HG03575 (cell line): ENCODE data around the gene CIC.

Experiments used
- ATAC-seq: cut with Tn5 transposase; IDR thresholded peaks from one replicate; pipeline ENCODE4 v1.9.1; 2021; ENCODE audit not compliant: unreplicated experiment, insufficient number of reproducible peaks, low FRiP score; ENCODE audit errors: extremely low read depth

The CIC gene

GRCh38 chr19:42295342-42295741 is 26.3 kb downstream of the CIC start:
- ATAC-seq: no peak

- no peak for ATAC-seq
Measured at GRCh38 chr19:42295831-42296525, 26.9 kb downstream of the CIC start.

- ATAC-seq: no peak
Measured at GRCh38 chr19:42297039-42297438, 28.0 kb downstream of the CIC start.

GRCh38 chr19:42301646-42302203 is 32.7 kb downstream of the CIC start, which contains the start of gene PRR19:
Gene PRR19, plus strand, starts transcription at chr19:42302132. Its CDS starts 7,453 bp downstream, at chr19:42309585.
- ATAC-seq: no peak

- ATAC-seq: no peak
Measured at GRCh38 chr19:42303101-42303464, 34.0 kb downstream of the CIC start.

GRCh38 chr19:42303876-42304275 is 34.8 kb downstream of the CIC start:
- ATAC-seq: no peak

- ATAC-seq: no peak
Measured at GRCh38 chr19:42306646-42307045, 37.6 kb downstream of the CIC start.

- no peak for ATAC-seq
Measured at GRCh38 chr19:42309686-42310085, 40.6 kb downstream of the CIC start.

GRCh38 chr19:42311657-42312056 is 42.6 kb downstream of the CIC start:
- ATAC-seq: no peak

- ATAC-seq: no peak
Measured at GRCh38 chr19:42312370-42312769, 43.3 kb downstream of the CIC start.

GRCh38 chr19:42313096-42313839 is 44.2 kb downstream of the CIC start, which contains the start of gene TMEM145:
Gene TMEM145, plus strand, starts transcription at chr19:42313309. Its CDS starts 68 bp downstream, at chr19:42313377.
- no peak for ATAC-seq

- ATAC-seq: no peak
Measured at GRCh38 chr19:42313840-42314755, 45.0 kb downstream of the CIC start.

- no peak for ATAC-seq
Measured at GRCh38 chr19:42315024-42315423, 46.0 kb downstream of the CIC start.

- ATAC-seq: no peak
Measured at GRCh38 chr19:42316223-42317211, 47.5 kb downstream of the CIC start.

- no peak for ATAC-seq
Measured at GRCh38 chr19:42317535-42317934, 48.5 kb downstream of the CIC start.

GRCh38 chr19:42322305-42322704 is 53.3 kb downstream of the CIC start:
- ATAC-seq: no peak

- no peak for ATAC-seq
Measured at GRCh38 chr19:42323473-42323851, 54.4 kb downstream of the CIC start.
